Measurements from ENCODE around the gene CHMP6. TPM values are rescaled to one million over a fixed set of nuclear protein-coding genes. Genes with fewer than 3 reads are reported as not detected.

The CHMP6 gene
- total RNA-seq, 1 experiment from 2014 or later = 6.6 TPM

DNA sequence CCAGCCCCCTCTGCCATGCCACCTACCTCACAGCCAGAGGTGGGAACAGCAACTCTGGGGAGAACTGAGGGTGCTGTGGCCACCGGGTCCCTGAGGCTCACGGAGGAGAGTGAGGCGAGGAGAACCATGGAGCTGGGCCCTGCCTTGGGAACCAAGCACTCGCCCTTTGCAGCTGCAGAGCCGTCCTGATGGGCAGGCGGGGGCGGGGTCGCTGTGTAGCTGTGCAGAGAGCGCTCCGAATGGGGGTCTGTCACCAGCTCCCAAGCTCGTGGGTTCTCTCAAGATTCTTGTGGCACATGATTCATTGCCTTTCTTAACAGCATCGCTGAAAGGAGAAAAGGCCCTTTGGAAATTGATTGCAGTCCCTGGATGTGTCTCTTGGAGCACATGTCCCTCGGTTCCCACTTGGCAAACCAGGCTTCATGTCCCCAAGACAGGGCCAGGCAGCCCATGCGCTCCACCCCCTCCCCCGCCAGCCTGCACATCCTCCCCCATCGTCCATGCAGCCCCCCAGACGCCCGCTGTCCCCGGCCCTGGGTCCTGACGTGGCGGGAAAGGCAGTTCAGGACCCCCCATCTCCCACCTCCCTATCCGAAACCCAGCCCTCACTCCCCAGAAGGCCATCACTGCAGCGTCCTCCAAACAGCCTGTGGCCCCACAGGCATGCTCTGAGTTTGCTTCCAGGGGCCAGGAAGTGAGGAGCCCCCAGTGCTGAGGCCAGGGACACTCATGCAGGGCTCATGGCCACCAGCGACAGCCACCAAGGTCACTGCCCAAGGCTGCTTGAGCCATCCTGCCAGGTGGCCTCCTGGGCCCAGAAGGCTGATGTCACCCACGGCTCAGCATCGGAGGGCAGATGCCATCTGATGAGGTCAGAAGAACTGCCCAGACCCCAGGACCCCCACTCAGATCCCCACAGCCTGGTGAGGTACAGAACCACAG, 20.6 kb upstream of the CHMP6 start:
- DNase-seq (ENCODE audit: low read depth) = no peak

DNA sequence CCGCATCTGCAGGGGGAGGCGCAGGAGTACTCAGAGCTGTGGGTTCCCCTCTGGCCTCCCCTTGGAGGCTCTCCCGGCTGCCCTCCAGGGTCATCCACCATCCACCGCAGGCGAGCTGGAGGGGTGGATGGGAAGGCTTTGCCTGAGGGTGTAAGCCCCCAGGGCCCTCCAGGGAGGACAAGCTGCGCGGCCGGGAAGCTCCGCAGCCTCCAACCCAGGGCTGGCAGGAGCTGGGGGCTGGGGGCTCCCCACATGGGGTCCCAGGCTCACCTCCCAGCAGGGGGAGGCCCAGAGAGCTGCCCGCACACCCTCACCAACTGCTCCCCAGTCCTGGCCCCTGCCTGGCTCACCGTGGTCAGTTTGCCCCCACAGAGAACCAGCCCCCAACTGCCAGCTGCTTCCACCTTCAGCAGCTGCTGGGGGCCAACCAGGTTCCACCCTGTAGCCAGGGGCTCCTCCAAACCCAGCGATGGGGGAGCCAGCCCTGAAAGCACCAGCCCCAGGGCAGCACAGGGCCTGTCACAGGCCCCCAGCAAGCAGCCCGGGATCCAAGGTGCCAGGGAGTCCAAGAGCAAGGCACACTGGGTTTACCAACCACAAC, 19.8 kb upstream of the CHMP6 start:
- DNase-seq (ENCODE audit: low read depth) = no peak

DNA sequence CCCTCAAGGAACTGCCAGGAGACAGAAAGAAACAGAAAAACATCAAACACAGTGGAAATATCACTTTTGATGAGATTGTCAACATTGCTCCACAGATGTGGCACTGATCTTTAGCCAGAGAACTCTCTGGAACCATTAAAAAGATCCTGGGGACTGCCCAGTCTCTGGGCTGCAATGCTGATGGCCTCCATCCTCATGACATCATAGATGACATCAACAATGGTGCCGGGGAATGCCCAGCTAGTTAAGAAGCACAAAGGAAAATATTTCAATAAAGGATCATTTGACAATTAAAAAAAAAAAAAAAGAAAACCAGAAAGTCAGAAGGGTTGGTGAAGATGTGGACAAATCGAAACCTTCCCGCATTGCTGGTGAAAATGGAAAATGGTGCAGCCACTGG, 14.9 kb upstream of the CHMP6 start:
- DNase-seq (ENCODE audit: low read depth) = no peak

DNA sequence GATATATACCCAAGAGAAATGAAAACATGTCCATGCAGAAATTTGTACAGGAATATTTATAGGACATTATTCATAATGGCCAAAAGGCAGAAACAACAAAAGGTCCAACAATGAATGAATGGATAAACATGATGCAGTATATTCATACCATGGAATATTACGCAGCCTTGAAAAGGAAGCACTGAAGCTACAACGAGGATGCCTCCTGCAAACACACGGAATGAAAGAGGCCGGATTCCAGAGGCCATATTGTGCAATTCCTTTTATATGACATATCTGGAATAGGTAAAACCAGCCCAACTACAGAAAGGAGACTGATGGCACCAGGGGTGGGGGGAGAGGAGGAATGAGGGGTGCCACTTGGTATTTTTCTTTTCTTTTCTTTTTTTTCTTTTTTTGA, 14.5 kb upstream of the CHMP6 start:
- DNase-seq (ENCODE audit: low read depth) = no peak

DNA sequence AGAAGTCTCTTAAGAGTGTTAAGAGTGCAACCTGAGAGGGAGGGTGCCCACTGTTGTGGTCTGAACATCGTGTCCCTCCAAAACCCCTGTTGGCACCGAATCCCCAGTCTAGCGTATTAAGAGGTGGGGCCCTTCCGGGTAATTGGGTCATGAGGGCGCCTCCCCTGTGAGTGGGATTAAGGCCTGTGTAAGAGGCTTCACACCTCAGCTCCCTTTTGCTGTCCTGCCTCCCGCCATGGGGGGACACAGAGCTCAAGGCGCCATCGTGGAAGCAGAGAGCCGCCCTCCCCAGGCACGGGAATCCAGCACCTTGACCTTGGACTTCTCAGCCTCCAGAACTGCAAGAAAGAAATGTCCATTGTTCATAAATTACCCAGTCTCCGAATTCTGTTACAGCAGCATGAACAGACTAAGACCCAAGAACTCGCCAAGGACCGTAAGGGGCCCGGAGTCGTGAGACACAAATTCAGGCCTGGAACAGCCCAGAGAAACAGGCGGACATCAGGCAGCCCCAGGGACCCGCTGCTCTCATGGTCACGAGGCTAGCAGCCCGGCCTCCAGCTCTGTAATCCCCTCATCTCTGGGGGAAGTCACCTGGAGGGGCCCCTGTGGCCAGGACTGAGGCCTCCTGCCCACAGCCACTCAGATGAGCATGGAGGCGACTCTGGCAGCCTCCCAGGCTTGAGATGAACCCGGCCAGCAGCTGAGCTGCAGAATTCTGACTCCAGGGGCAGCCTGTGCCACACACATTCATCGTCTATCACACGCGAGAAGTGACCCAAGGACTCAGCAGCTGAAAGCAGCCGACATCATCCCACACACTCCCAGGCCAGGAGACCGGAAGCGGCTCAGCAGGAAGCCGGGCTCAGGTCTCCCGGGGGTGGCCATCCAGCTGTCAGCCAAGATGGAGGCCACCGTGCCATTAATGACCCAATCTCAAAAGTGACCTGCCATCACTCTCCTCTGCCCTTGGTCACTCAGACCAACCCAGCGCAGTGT, 12.8 kb upstream of the CHMP6 start:
- DNase-seq (ENCODE audit: low read depth) = no peak

DNA sequence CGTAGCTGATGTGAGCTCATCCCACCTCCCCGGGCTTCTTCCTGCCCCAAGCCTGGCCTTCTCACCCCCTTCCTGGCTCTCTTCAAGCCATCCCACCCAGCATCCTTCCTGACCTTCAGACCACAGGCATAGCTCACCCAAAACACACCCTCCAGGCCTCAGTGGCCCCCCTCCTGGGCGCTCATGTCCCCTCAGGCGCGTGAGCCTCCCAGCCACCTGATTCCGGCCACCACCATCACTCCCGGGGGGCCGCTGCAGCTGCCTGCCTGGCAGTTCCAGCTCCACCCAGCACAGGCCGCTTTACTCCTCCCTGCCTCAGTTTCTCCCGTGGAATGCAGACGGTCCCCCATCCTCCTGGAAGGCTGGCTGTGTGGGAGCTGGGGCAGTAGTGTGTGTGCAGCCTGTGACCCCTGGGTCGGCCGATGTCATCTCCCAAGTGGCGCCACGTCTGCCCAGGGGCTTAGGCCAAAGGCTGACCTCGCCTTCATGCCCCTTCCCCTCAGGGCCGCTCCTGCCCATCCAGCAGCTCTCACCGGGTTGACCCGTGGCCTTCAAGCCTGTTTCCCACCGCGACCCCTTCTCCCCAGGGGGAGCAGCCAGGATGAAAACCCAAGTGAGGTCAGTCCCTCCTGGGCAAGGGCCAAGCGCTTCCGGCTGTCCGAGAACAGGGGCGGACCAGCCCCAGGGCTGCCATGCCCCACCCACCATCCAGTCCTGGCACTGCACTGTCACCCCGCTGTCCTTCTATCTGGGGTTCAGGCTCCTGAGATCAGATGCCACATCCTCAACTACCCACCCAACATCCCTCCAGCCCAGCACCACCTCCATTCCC, 11.9 kb upstream of the CHMP6 start:
- no peak for DNase-seq (ENCODE audit: low read depth)

DNA sequence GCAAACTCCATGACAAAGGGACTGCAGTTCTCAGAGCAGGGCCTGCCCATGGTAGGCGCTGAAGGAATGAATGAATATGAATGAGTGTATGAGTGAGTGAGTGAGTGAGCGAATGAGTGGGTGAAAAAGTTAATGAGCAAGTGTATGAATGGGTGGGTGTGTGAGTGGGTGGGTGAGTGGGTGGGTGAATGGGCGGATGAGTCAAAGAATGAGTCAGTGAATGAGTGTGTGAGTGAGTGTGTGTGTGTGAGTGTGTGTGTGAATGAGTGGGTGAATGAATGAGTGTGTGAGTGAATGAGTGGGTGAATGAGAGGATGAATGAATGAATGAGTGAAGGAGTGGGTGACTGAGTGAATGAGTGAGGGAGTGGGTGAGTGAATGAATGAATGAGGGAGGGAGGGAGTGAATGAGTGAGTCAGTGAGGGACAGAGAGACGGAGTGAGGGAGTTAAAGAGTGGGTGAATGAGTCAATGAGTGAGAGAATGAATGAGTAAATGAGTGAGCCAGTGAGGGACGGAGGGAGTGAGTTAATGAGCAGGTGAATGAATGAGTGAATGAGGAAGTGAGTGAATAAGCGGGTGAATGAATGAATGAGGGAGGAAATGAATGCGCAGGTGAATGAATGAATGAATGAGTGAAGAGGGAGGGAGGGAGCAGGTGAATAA, 11.1 kb upstream of the CHMP6 start:
- DNase-seq (ENCODE audit: low read depth) = peak; percentile 48

DNA sequence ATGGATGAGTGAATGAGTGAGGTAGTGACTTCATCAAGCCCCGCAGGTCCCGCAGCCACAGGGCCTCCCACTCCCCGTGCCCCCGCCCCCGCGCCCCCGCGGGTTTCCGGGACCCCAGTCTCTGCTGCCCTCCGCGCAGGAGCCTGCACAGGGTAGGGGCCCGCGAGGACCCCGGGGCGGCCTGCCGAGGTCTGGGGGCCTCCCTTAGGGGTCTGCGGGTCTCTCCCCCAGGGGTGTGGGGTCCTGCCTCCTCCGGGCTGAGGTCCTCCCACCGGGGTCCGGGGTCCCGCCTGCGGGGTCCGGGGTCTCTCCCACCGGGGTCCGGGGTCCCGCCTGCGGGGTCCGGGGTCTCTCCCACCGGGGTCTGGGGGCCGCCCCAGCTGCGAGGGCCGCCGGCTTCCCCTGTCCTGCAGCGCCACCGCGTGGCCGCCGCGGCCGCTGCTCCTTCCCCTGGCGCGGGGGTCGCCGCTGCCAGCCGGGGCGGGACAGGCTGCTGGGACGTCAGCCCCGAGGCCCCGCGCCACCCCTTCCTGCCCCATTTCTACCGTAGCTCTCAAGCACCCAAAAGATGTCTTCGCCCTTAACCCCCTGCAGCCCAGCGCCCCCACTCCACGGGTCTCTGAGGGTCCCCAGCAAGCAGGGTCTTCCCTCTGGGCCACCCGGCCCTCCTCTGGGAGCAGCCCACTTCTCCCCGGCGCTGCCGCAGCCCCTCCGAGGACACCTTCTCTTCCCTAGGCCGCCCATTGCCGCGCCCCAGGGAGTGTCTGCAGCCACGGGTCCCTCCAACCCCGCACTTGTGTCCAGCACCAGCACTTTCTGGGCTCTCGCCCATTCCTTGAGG, 10.4 kb upstream of the CHMP6 start:
- DNase-seq (ENCODE audit: low read depth) = no peak

DNA sequence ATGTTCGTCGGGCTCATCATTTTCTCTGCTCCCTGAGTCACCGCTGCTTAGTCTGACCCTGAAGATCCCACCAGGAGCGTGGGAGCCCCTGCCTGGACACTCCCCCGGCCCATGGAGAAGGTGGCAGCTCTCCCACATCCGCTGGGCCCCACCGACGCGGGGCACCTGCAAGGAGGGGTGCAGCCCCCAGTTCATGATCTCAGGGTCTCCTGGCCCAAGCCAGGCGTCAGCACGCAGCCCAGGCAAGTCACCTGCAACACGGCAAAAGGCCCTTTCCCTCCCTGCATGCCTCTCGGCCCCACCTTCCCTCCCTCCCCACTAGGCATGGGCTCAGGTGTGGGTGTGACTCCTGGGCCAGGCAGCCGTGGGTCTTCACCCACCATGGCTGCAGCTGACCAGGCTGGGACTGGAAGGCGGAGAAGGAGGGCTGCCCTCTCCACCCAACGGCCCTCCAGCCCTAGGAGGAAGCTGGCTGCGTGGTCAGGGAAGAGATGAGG, 9.7 kb upstream of the CHMP6 start:
- no peak for DNase-seq (ENCODE audit: low read depth)

DNA sequence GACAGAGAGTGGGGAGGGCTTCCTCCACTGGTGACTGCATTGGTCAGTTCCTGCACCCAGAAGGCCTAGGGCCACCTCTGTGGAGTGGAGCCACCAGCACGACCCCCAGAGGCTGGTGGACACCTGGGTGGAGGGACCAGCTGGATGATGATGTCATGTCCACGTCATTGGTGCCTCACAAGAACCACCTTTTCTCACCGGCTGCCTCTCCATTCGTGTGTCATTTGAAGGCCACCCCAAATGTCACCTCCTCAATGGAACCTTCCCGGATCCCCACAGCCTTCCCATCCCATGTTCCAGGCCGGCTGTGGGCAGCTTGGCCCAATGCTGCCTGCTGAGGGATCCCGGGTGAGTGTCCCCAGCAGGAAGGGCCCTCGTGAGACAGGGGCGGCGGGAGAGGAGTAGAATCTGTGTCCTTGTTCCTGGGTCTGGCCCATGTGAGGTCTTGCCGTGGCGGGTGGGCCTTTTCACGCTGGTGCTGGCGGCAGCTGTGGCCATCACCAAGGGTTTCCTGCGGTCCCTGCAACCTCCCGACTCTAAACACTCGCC, 9.1 kb upstream of the CHMP6 start:
- no peak for DNase-seq (ENCODE audit: low read depth)

DNA sequence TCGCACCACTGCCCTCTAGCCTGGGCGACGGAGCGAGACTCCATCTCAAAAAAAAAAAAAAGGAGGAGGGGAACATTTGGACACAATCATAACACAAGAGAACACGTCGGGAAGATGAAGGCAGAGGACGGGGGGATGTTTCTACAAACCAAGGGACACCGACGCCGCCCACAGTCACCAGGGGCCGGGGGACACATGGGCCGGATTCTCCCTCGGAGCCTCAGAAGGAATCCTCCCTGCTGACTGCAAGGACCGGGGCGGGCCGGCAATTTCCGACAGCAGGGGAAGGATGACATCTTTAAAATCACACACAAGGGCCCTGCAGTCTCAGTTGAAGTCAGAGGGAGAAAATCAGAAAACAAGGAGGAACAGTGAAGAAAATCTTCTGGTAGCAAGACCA, 8.1 kb upstream of the CHMP6 start:
- DNase-seq (ENCODE audit: low read depth) = no peak

DNA sequence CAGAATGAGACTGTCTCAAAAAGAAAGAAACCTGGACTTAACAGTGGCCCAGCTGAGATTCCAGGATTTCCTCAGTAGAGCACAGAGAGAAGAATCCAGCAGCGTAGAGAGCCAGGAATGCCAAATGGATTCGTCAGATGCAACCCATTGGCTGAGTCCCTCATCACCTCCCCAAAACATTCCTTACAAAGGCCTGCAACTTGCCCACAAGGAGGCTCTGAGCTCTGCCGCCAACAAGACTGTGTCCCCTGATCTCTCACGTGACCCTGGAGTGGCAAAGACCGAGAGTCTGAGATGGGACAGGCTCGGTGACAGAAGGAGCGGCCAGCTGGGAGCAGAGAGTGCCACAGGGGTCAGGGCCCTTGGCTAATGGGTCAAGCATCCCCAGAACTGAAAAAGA, 6.9 kb upstream of the CHMP6 start:
- DNase-seq (ENCODE audit: low read depth) = peak; percentile 87

DNA sequence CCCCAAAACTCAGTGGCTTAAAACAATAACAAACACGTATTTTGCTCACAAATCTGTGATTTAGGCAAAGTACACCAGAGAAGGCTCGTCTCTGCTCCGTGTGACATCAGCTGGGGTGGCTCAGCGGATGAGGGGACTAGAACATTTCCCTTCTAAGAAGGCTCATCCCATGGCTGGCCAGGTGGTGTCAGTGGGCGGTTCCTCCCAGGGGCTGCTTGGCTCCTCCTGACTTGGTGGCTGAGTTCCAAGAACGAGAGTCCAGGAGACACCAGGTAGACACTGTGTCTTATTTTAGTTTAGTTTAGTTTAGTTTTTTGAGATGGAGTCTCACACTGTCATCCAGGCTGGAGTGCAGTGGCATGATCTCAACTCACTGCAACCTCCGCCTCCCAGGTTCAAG, 5.6 kb upstream of the CHMP6 start:
- DNase-seq (ENCODE audit: low read depth) = no peak

DNA sequence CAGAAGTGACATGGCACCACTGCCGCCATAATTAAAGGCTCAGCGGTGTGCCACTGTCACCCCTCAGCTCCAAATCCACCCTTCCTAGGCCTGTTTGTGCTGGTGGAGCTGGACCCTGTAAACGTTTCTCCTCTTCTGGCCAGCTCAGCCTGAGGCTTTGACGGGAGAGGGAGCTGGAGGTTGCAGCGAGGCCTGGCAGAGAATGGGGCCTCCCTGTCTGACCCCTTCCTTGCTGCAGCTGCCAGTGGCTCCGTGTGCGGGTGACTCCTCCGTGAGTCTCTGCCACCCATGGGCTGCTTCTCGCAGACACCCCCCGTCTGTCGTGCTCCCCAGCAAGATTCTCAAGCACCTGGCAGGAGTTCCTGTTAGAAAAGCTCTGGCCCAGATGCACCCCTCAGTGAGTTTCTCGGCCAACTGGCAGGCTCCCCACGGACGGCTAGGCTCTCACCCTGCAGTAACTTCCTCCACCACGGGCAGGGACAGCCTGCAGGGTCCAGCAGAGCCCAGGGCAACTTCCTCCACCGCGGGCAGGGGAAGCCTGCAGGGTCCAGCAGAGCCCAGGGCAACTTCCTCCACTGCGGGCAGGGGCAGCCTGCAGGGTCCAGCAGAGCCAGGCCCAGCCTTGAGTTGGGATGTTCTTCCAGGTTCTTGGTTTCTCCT, 4.7 kb upstream of the CHMP6 start:
- no peak for DNase-seq (ENCODE audit: low read depth)

DNA sequence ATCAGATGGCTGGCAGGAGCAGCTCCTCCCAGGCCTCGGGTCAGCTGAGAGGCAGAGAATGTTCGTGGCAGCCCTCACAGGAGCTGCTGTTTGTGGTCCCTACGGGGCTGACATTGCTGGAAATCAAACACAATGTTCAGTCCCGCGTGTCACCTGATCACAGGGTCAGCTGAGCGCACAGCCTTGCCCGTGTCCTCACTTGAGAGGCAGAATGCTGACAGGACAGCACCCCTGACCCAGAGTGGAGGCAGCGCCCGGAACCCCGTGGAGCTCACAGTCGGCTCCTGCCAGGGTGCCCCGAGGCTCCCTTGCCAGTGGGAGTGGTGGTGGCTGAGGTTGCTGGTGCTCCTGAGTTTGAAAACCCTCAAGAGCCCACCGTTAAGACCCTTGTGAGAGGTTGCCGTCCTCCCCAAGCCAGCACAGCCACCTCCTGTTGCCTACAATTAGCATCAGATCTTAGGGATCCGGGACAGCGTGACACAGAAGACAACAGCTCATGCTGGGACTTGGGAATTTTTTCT, 3.6 kb upstream of the CHMP6 start:
- DNase-seq (ENCODE audit: low read depth) = no peak

DNA sequence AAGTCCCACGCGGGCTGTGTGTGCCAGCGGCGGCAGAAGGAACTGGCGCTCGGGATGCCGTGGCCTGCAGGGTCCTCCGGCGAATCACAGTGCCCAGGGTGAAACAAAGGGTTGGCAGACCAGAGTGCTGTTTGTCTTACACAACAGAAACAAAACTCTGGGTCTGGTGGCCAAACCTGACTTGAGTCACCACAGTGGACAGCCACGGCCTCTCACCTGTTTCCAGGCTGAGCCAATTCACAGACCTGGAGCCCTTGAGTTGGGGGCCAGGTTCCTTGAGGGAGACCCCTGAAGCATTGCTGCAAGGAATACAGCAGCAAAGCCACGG, 2.1 kb upstream of the CHMP6 start:
- no peak for DNase-seq (ENCODE audit: low read depth)

DNA sequence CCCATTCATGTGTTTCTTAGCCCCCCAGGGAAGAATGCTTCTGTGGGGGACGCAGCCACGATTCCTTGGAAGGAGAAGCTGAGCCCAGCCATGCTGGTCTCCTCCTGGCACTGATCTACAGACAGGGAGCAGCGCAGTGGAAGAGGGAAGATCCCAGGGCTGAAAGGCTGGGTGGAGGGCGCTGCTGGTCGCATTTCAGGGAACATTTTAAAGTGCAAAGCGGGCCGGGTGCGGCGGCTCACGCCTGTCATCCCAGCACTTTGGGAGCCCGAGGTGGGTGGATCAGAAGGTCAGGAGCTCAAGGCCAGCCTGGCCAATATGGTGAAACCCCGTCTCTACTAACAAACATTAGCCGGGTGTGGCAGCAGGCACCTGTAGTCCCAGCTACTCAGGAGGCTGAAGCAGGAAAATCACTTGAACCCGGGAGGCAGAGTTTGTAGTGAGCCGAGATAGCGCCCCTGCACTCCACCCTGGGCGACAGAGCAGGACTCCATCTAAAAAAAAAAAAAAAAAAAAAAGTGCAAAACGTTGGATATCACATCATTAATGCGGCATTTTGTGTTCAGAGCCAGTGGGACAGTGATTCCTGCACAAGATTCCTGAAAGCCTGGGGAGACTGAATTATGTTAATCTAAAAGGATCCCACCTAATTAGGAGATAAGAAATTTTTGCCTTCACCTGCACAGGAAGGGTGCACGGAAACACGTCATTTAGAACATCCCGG, 558 bp upstream of the CHMP6 start:
- no peak for DNase-seq (ENCODE audit: low read depth)

Measured in RPMI7951 (cell line).